Left ventricle myocardium inferior (tissue), 1 donor: ENCODE results near the gene FRMD3. TPM values are rescaled to one million over a fixed set of nuclear protein-coding genes. Genes with fewer than 3 reads are reported as not detected.

ENCODE experiments used
- DNase-seq: peaks from one replicate; pipeline ENCODE4 v3.0.0-alpha.2; 2020
- H3K27ac ChIP-seq: fragments of 200-600 bp; replicated peaks from 2 replicates; pipeline ENCODE4 v1.8.0; 2021
- H3K27me3 ChIP-seq: fragments of 200-600 bp; 2 replicates; pipeline ENCODE4 v1.8.0; 2021; ENCODE audit warnings: low read depth
- H3K36me3 ChIP-seq: fragments of 200-600 bp; 2 replicates; pipeline ENCODE4 v1.8.0; 2021
- H3K4me1 ChIP-seq: fragments of 200-600 bp; 2 replicates; pipeline ENCODE4 v1.8.0; 2021
- H3K4me3 ChIP-seq: fragments of 200-600 bp; 2 replicates; pipeline ENCODE4 v1.8.0; 2021; ENCODE audit warnings: mild to moderate bottlenecking, moderate library complexity
- H3K9me3 ChIP-seq: fragments of 200-600 bp; replicated peaks from 2 replicates; pipeline ENCODE4 v1.8.0; 2021
- CTCF ChIP-seq: fragments of 200-600 bp; IDR thresholded peaks from 2 replicates; pipeline ENCODE4 v1.8.0; 2021; ENCODE audit warnings: antibody characterized with exemption, mild to moderate bottlenecking, borderline replicate concordance
- intact Hi-C: fragments of 100-400 bp; cut with micrococcal nuclease; formaldehyde crosslinking; loops from one replicate; pipeline ENCODE4 v1.11.0; 2022
- total RNA-seq: library from RNA; stranded (reverse); fragmentation: NEBNext Ultra II Directional; extraction: Animal tissue kit (Norgen Biotek cat#: 25700); gene quantifications from one replicate; pipeline ENCODE4 v1.2.1, GENCODE V29; 2021
- donor health status: DM: no; HTN: yes; CAD: no; lungs with severe emphysema.

The FRMD3 gene
- total RNA-seq, 1 donor from 2014 or later: 131 TPM

- H3K27ac ChIP-seq: peak overlapping the region; percentile 85
- no peak overlapping the region for H3K4me3 ChIP-seq
- TF ChIP-seq CTCF: peak; percentile 14
- H3K27me3 ChIP-seq: no peaks in the 10 kb centered on the region
- peaks cover 11% of the 10 kb centered on the region for H3K36me3 ChIP-seq
- peaks cover 12% of the 10 kb centered on the region for H3K9me3 ChIP-seq
- intact Hi-C loops: no loop called here
- no peak for DNase-seq
- peaks cover 40% of the 10 kb centered on the region for H3K4me1 ChIP-seq
Measured at GRCh38 chr9:83476513-83476912, 61.7 kb downstream of the FRMD3 start.

GRCh38 chr9:83475741-83476140 lies 62.5 kb downstream of the FRMD3 start:
- peaks cover 11% of the 10 kb centered on the region for H3K36me3 ChIP-seq
- no peak for DNase-seq
- peak overlapping the region; percentile 85 for H3K27ac ChIP-seq
- no peak for TF ChIP-seq CTCF
- H3K4me1 ChIP-seq: peaks cover 48% of the 10 kb centered on the region
- intact Hi-C loops: no loop called here
- no peak overlapping the region for H3K4me3 ChIP-seq
- H3K27me3 ChIP-seq: no peaks in the 10 kb centered on the region
- peaks cover 12% of the 10 kb centered on the region for H3K9me3 ChIP-seq

DNA sequence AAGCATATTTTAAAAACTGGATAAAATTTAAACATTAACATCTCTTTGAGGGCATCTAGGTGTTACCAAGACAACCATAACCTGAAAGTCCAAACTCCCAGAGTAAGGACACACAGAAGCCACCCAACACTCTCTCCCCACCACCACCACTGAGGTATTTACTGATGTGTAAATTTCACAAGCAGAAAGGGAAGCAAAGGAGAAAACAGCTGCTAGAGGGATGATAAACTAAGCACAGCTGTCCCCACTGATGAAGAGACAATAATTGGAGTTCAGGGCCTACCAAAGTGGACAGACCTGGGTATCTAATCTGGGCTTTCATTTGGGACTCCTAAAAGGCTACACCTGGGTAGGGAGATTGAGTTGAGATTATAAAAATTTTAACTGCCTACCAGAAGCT lies 63.6 kb downstream of the FRMD3 start:
- H3K27ac ChIP-seq: peak overlapping the region; percentile 85
- peaks cover 59% of the 10 kb centered on the region for H3K4me1 ChIP-seq
- no peak for DNase-seq

GRCh38 chr9:83473488-83473971 lies 64.7 kb downstream of the FRMD3 start:
- Histone ChIP-seq H3K9me3 (peaks cover 5% of the 10 kb centered on the region), H3K36me3 (no peaks in the 10 kb centered on the region), H3K27ac (peak overlapping the region; percentile 85), H3K4me1 (peaks cover 70% of the 10 kb centered on the region), H3K27me3 (no peaks in the 10 kb centered on the region), H3K4me3 (peak overlapping the region; percentile 40)
- intact Hi-C loops: no loop called here
- no peak for TF ChIP-seq CTCF
- no peak for DNase-seq

More for the DNA sequence above, 63.6 kb downstream of the FRMD3 start:
- Histone ChIP-seq H3K27me3 (no peaks in the 10 kb centered on the region), H3K36me3 (no peaks in the 10 kb centered on the region), H3K4me3 (no peak overlapping the region), H3K9me3 (peaks cover 6% of the 10 kb centered on the region)
- TF ChIP-seq CTCF: no peak
- intact Hi-C loops: no loop called here

DNA sequence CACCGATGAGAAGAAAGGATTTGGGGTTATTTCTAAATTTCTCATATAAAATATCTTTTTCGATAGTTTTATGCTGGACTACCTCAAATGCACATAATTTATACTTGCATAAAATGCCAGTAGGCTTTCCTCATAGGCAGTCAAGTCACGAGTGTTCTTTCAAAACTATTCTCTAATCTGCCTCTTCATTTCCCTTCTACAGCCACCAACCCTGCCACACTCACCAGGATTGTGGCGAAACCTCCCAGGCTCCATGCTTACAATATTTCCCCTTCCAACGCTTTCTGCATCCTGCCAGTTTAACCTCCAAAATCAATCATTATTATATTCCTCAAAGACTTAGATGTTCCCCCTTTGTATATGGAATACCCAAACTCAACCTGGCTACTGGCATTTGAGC lies 65.4 kb downstream of the FRMD3 start:
- peak overlapping the region; percentile 85 for H3K27ac ChIP-seq

More for the DNA sequence above, 65.4 kb downstream of the FRMD3 start:
- intact Hi-C loops: no loop called here
- no peak for DNase-seq
- no peaks in the 10 kb centered on the region for H3K36me3 ChIP-seq
- peaks cover 77% of the 10 kb centered on the region for H3K4me1 ChIP-seq
- no peaks in the 10 kb centered on the region for H3K27me3 ChIP-seq
- peak overlapping the region; percentile 40 for H3K4me3 ChIP-seq
- TF ChIP-seq CTCF: no peak
- H3K9me3 ChIP-seq: peaks cover 5% of the 10 kb centered on the region
